Gastroesophageal sphincter (tissue), 4 donors: ENCODE data around the gene WRNIP1. TPM values are rescaled to one million over a fixed set of nuclear protein-coding genes. Genes with fewer than 3 reads are reported as not detected.

Experiments used
- ATAC-seq: fragments of 150-250 bp; one replicate; pipeline ENCODE4 v1.9.1; 2016; ENCODE audit warnings: mild to moderate bottlenecking, moderate library complexity
- H3K27ac ChIP-seq, 4 donors: fragments of 200-600 bp; sonication (generic) in 3 of 4; 1 replicate in 3 of 4; 2 replicates in 1 of 4; pipeline ENCODE4 v1.5.1; 2016 to 2019
- H3K27me3 ChIP-seq: fragments of 200-600 bp; sonication (generic); one replicate; pipeline ENCODE4 v1.5.1; 2019
- H3K36me3 ChIP-seq, 2 donors: fragments of 200-600 bp; sonication (generic); one replicate each; pipeline ENCODE4 v1.5.1; 2019; ENCODE audit warnings: control low read depth in 1 of 2
- H3K4me1 ChIP-seq, 3 donors: fragments of 200-600 bp; sonication (generic); 1 replicate in 2 of 3; 2 replicates in 1 of 3; pipeline ENCODE4 v1.5.1; 2016 to 2019; ENCODE audit warnings: control low read depth in 2 of 3
- H3K4me3 ChIP-seq, 2 donors: fragments of 200-600 bp; sonication (generic); one replicate each; pipeline ENCODE4 v1.5.1; 2019; ENCODE audit warnings: mild to moderate bottlenecking in 1 of 2, moderate library complexity in 1 of 2
- H3K9me3 ChIP-seq, 3 donors: fragments of 200-600 bp; sonication (generic); one replicate each; pipeline ENCODE4 v1.5.1; 2017 to 2019; ENCODE audit warnings: control low read depth in 2 of 3
- CTCF ChIP-seq, 4 experiments: fragments of 200-600 bp in 2 of 4; fragments of 450-650 bp in 2 of 4; sonication (generic) in 1 of 4; IDR thresholded peaks; one replicate each; pipeline ENCODE4 v1.5.1; 2017 to 2019; ENCODE audit warnings: antibody characterized with exemption in 4 of 4, mild to moderate bottlenecking in 2 of 4, moderate library complexity in 2 of 4
- EP300 ChIP-seq: sonication (generic); formaldehyde crosslinking; IDR thresholded peaks from one replicate; pipeline ENCODE4 v1.6.1; 2017; ENCODE audit warnings: antibody characterized with exemption, mild to moderate bottlenecking
- POLR2A ChIP-seq, 2 donors: fragments of 450-650 bp; IDR thresholded peaks; one replicate each; pipeline ENCODE4 v1.6.1; 2017; ENCODE audit warnings: antibody characterized with exemption in 2 of 2, mild to moderate bottlenecking in 2 of 2, moderate library complexity in 1 of 2
- POLR2AphosphoS5 ChIP-seq: sonication (generic); formaldehyde crosslinking; IDR thresholded peaks from one replicate; pipeline ENCODE4 v1.6.1; 2017; ENCODE audit warnings: antibody characterized with exemption
- WGBS, 2 donors: methylation state at CpG; one replicate each; pipeline ENCODE4 v1.1.5; 2018; ENCODE audit warnings: low coverage in 1 of 2; 5-methylcytosine and 5-hydroxymethylcytosine counted together
- total RNA-seq, 4 donors: library from RNA; depleted of rRNA; stranded (reverse); fragments of >200 nt; gene quantifications; one replicate each; pipeline ENCODE4 v1.1.0, GENCODE V29; 2016

Gene WRNIP1
- total RNA-seq, 4 donors from 2014 or later: 48.1 to 66.1 (median 57.1) TPM

DNA sequence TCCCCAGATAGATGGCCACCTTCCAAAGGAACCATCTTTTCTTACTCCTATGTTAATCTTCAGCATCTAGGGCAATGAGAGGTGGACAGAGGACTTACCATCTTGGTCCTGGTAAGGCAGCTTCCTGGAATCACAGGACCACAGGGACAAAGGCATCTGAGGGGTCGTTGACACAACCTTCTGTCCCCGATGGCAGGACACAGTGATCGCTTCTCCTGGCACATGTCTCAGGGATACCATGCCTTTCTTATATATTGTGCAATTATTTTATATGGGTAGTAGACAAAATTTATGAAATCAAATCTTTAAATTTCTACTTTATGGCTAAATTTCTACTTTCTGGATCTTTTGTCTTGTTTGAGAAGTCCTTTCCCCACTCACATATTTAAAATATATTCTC, 56.4 kb downstream of the WRNIP1 start:
- no peak overlapping the region for H3K27ac ChIP-seq
- H3K27me3 ChIP-seq: no peaks in the 10 kb centered on the region
- no peak for ATAC-seq
- H3K9me3 ChIP-seq: no peaks in the 10 kb centered on the region
- TF ChIP-seq EP300: no peak
- TF ChIP-seq POLR2A (IDR thresholded peaks at IDR 0.05): no peak
- TF ChIP-seq CTCF (IDR thresholded peaks at IDR 0.05): no peak
- WGBS, 2 donors: 90 to 94% methylated on average over 3 of the region's 3 CpGs
- peaks cover 0 to 24% (median 8%) of the 10 kb centered on the region in 3 donors for H3K4me1 ChIP-seq
- no peaks in the 10 kb centered on the region for H3K36me3 ChIP-seq
- no peak overlapping the region for H3K4me3 ChIP-seq

DNA sequence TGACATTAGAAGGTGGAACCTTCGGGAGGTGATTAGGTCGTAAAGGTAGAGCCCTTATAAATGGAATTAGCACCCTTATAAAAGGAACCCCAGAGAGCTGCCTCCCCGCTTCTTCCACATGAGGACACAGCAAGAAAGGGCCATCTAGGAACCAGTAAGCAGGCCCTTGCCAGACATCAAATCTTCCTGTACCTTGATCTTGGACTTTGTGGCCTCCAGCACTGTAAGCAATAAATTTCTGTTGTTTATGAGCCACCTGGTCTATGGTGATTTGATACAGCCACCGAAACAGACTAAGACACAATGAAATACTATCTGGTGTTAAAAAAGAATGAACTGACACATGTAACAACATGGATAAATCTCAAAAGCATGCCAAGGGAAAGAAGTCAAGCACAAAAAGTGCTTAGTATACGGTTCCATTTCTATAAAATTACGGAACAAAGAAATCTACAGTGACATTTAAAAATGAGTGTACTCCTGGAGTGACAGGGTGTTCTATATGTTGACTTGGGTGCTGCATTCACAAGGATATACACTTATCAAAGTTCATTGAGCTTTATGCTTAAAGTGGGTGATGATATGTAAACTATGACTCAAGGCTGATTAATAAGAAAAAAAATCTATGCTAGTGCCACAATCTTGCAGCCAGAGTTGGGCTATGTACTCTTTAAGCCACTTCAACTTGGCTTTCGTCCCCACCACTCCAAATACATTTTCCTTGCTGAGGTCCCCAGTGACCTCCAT, 58.1 kb downstream of the WRNIP1 start:
- H3K4me1 ChIP-seq: peaks cover 0 to 14% (median 8%) of the 10 kb centered on the region in 3 donors
- no peaks in the 10 kb centered on the region for H3K36me3 ChIP-seq
- no peak for ATAC-seq
- H3K27ac ChIP-seq: no peak overlapping the region
- H3K9me3 ChIP-seq: no peaks in the 10 kb centered on the region
- TF ChIP-seq EP300 (no peak), CTCF (IDR thresholded peaks at IDR 0.05) (no peak), POLR2AphosphoS5 (no peak), POLR2A (IDR thresholded peaks at IDR 0.05) (no peak)
- H3K4me3 ChIP-seq: no peak overlapping the region
- 86 to 91% methylated on average over 4 to 7 of the region's 7 CpGs for WGBS, 2 donors
- no peaks in the 10 kb centered on the region for H3K27me3 ChIP-seq

DNA sequence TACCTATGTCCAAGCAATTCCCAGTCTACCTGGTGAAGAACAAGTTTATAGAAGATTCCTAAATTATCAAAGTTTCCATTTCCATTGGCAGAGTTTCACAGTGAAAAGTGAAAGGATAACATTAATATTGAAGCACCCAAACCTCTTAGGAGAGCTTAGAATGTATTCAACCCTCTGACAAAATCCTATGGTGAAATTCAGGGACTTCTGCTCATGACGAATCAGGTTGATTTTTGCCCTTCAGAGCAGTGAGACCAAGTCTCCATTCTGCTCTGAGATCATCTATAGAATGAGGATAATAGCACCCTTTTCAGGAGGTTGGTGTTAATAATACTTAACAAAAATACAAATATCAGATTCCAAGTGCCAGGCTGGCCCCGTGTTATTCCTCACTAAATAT, 60.9 kb downstream of the WRNIP1 start:
- H3K27me3 ChIP-seq: no peaks in the 10 kb centered on the region
- no peak for ATAC-seq
- H3K27ac ChIP-seq: no peak overlapping the region
- H3K4me3 ChIP-seq: no peak overlapping the region
- no peaks in the 10 kb centered on the region for H3K4me1 ChIP-seq
- no peaks in the 10 kb centered on the region for H3K9me3 ChIP-seq
- WGBS, 2 donors: 76 to 100% methylated on average over 1 to 2 of the region's 2 CpGs
- TF ChIP-seq POLR2AphosphoS5 (no peak), POLR2A (IDR thresholded peaks at IDR 0.05) (no peak), CTCF (IDR thresholded peaks at IDR 0.05) (no peak), EP300 (no peak)
- H3K36me3 ChIP-seq: no peaks in the 10 kb centered on the region

DNA sequence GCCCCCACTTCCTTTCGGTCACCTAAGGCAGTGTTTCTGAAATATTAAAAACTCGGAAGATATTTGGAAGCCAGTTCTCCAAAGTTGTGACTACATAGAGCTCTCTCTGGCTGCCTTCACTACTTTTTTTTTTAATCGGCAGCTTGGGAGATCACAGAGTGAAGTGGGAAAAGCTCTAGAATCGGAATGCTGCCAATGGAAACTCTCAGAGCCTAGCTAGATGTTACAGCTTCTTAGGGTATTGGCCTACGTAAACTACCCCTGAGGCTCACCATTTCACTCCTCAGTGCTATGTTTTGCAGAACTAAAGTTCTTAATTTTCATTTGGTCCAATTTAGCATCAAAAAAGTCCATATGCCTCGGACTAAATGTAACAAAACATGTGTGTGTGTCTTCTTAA, 61.9 kb downstream of the WRNIP1 start:
- Histone ChIP-seq H3K9me3 (no peaks in the 10 kb centered on the region), H3K4me1 (no peaks in the 10 kb centered on the region), H3K4me3 (no peak overlapping the region), H3K36me3 (peaks cover 0 to 7% of the 10 kb centered on the region in 2 donors), H3K27ac (no peak overlapping the region), H3K27me3 (no peaks in the 10 kb centered on the region)
- WGBS, 2 donors: 56 to 80% methylated on average over 6 of the region's 6 CpGs
- TF ChIP-seq EP300 (no peak), POLR2AphosphoS5 (no peak), CTCF (IDR thresholded peaks at IDR 0.05) (no peak), POLR2A (IDR thresholded peaks at IDR 0.05) (no peak)
- ATAC-seq: no peak

GRCh38 chr6:2828629-2829028, 63.4 kb downstream of the WRNIP1 start:
- Histone ChIP-seq H3K4me1 (no peaks in the 10 kb centered on the region), H3K4me3 (no peak overlapping the region), H3K27me3 (no peaks in the 10 kb centered on the region), H3K9me3 (no peaks in the 10 kb centered on the region), H3K36me3 (peaks cover 0 to 22% of the 10 kb centered on the region in 2 donors), H3K27ac (no peak overlapping the region)
- 83 to 98% methylated on average over 2 to 4 of the region's 4 CpGs for WGBS, 2 donors
- no peak for ATAC-seq
- no peak for TF ChIP-seq POLR2AphosphoS5
- no peak for TF ChIP-seq CTCF (IDR thresholded peaks at IDR 0.05)
- no peak for TF ChIP-seq EP300
- TF ChIP-seq POLR2A (IDR thresholded peaks at IDR 0.05): no peak
